Stimulated activated CD4-positive, alpha-beta T cell treated with anti-CD3 and anti-CD28 coated beads, Interleukin-12 subunit alpha, Interleukin-12 subunit beta, amount 100 ng/mL, for 48 hours (primary cell): ENCODE data around the gene SERTAD3.
"Not testable (repeated sequence)": the region's sequence is repeated elsewhere in the genome, so short reads cannot be mapped to it uniquely, and the experiment has no call there.

Source experiments
- DNase-seq, 3 donors: peaks; one replicate each; pipeline ENCODE4 v3.0.0-alpha.2; 2020; ENCODE audit warnings: low read depth in 2 of 3, low spot score in 1 of 3

Gene SERTAD3

DNA sequence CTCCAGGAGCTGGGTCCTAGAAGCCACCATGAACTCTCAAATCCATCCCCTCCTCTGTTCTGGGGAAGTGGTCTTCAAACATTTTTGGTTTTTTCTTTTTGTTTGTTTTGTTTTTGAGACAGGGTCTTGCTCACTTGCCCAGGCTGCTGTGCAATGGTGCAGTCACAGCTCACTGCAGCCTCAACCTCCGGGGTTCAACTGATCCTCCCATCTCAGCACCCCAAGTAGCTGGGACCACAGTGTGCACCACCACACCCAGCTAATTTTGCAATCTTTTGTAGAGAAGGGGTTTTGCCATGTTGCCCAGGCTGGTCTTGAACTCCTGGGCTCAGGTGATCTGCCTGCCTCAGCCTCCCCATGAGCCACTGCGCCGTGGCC, 14.5 kb upstream of the SERTAD3 start:
- no peak for DNase-seq

DNA sequence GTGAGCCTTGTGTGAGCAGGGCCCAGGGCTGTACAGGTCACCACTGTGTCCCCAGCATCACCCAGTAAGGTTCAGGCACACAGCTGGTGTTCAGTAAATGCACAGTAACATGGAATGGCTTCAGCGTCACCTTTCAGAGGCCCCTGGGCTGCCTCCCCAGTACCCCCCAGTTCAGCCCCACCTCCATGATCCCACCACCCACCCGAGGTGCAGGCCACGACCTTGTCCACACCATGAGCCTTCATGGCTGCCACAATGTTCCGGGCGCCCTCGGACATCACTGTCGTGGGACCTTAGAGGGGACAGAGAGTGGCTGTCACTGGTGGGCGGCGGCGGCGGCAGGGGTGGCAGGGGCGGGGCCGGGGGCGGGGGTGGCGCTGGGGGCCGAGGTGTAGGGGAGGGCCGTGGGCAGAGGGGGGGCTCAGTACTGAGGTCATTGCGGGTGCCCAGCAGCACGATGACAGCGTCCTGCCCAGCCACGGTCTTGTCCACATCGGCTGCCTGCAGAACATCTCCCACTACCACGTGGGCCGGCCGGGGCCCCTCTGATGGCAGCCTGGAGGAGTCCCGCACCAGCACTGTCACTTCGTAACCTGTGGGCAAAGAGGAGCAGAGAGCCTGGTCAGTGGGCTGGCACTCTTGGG, 13.9 kb upstream of the SERTAD3 start:
- no peak for DNase-seq

DNA sequence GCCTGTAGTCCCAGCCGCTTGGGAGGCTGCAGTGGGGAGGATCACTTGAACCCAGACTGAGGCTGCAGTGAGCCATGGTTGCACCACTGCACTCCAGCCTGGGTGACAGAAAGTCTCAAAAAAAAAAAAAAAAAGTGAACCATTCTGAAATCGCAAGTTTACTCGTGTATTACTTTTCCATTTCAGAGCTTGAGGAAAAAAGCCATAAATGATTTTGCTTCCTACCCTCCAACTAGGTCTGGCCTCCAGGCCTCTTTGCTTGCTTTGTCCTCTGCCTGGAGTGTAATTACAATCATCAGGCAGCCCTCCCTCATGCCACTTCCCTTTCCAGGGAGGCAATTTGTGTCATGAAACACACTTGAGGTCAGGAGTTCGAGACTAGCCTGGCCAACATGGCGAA, 12.9 kb upstream of the SERTAD3 start:
- DNase-seq: no peak

DNA sequence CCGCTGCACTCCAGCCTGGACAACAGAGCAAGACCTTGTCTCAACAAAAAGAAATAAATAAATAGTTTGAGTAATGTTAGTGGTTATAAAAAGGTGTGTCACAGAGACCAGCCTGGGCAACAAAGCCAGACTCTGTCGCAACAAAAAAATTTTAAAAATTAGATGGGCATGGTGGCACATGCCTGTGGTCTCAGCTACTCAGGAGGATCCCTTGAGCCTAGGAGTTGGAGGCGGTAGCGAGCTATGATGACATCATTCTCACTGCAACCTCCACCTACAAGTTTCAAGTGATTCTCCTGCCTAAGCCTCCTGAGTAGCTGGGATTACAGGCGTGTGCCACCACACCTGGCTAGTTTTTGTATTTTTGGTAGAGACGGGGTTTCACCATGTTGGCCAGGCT, 9.8 kb upstream of the SERTAD3 start:
- DNase-seq: not testable (repeated sequence)

DNA sequence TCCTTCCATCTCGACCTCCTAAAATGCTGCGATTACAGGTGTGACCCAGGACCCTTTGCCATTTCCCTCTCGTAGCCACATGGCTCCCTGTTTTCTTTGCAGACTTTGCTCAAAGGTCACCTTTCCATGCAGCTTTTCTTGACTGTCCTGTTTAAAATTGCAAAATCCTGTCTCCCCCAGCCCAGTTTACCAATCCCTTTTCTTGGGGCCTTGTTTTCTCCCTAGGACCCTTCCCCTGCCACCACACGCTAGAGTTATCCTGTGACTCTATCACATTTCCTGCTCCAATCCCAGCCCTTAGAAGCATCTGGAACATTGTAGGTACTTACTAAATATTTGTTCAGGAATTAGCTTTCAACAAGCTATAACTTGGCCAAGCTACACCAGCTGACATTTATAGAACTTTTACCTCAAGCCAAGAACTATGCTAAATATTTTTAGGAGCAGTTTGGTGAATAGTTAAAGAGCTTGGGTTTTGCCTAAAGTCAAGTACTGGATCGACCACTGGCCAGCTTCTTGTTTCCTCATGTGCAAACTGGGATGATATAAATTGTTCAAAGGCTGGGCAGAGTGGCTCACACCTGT, 9.1 kb upstream of the SERTAD3 start:
- DNase-seq: no peak

DNA sequence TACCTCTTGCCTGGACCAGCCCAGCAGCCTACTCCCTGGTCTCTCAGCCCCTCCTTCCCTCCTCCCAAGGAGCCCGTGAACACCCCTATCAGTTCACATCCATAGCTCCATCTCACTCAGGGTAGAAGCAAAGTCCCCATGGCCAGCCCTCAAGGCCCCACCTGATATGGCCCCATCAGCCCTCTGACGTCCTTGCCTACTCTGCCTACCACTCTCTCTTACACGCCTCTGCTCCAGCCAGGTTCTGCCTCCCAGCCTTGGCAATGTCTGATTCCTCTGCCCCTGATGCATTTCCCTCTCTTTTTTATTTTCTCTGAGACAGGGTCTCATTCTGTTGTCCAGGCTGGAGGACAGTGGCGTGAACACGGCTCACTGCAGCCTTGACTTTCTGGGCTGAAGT, 7.9 kb upstream of the SERTAD3 start:
- no peak for DNase-seq

DNA sequence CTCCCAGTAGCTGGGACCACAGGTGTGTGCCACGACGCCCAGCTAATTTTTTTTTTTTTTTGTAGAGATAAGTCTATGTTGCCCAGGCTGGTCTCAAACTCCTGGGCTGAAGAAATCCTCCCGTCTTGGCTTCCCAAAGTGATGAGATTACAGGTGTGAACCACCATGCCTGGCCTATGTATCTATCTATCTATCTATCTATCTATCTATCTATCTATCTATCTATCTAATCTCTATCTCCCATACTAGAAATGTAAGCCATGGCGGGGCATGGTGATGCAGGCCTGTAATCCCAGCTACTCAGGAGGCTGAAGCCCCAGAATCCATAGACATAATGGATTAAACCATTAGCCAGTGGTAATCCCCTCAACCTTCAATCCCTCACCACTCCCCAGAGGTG, 6.5 kb upstream of the SERTAD3 start:
- DNase-seq: no peak

DNA sequence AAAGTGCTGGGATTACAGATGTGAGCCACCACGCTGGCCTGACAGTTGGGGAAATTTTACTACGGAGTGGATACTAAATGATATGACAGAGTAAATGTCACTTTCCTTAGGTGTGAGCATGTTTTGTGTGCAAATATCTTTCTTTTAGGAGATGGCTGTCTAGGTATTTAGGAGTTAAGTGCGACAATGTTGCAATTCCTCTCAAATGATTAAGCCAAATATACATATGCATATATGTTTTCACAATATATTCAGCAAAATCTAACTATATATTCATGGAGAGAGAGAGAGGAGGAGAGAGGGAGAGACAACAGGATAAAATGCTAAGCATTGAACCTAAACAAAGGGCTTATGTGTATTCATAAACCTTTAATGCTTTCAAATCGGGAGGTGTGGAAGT, 5.4 kb upstream of the SERTAD3 start:
- DNase-seq: no peak

DNA sequence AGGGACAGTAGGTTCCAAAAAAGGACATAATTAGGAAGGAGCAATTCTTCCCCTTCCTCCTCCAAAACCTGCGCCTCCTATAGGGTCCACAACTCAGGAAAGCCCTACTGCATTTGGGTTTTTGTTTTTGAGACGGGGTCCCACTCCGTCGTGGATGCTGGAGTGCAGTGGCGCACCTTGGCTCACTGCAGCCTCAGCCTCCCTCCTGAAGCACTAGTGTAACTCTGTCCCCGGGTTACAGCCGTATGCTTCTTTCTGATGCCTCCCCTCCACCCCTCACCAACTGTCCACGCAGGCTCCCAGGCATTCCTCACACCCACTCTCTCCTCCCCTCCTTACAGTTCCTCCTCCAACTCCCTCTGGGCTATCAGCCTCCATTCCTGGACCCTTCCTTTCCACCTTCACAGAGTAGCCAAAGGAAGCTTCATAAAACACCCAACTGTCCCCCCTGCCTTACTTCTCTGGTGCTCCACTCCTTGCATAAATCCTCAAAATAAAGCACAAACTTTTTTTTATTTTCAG, 2.2 kb upstream of the SERTAD3 start:
- DNase-seq: no peak

DNA sequence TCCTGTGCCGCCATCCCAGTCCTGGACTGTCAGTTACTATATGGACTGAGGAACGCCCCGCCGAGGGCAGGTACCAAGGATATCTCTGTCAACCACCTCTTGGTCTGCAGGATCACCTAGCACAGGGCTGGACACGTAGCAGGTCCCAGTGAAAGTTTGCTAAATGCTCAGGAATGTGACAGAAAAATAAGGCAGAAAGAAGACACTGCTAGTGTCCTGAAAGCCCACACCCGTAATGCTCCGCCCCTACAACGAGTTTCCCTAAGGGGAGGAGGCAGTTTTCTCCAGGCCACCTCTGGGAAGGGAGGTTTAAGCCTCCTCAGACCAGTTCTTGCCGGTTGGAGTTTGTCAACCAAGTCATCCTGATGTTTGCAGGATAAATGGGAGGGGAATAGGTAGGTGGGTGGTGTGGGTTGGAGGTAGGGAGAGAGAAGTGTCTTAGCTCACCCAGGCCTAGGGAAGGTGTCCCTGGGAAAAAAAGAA, 1.7 kb upstream of the SERTAD3 start:
- no peak for DNase-seq

DNA sequence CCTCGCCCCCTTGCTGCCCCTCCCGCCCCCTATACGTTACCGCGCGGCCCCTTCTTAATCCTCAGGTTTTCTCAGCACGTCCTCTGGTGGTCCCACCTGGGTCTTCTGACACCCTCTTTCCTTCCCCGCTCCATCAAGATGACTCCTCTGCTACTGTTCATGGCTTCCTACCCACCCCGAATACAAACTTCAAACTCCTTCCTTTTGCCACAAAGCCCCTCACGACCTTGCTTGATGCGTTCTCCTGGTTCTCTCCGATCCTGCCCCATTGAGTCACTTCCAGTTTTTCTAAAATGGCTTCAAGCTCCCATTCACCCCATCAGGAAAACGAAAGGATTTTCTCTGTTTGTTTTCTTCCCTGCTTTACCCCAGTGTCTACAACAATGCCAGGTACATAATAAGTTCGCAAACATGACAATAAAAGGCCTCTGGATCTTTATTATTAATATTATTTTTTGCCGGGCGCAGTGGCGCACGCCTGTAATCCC, 734 bp upstream of the SERTAD3 start:
- no peak for DNase-seq

DNA sequence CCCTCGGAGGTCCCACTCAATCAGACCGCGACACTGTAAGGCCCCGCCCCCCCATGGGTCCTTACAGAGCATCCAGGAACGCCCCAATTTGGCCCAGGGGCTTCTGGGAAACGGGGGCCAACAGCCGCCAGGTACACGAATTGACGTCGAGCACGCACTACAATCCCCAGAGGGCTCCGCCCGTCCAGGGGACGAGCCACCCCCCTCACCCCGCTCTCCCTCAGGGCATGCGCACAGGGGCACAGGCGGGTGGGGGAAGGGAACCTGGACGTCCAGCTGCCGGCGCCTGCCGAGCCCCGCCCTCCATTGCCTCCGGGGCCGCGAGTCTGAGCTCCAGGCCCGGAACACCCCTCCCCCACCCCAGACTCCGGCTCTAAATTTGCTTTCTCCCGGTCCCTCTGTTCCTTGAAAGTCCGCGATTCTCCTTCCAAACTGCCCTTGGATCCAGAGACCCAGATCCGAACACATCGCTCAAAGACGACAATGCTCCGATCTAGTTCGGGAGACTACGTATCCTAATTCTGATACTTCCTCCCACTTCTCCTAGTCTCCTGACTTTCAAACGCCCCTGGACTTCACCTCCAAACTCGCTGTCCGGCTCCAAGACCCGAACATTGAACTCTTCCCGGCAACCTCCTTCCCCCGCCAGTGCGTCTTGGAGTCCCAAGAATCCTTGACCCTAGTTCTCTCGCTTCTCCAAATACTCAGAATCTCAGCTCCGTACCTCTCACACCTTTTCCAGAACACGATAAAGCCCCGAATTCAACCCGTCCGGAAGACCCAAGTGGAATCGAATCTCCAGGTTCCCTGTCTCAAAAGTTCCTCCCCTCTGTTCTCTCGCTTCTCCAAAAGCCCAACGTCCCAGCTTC, 770 bp downstream of the SERTAD3 start:
- DNase-seq: peak; percentile 96 to 99 (median 99)

DNA sequence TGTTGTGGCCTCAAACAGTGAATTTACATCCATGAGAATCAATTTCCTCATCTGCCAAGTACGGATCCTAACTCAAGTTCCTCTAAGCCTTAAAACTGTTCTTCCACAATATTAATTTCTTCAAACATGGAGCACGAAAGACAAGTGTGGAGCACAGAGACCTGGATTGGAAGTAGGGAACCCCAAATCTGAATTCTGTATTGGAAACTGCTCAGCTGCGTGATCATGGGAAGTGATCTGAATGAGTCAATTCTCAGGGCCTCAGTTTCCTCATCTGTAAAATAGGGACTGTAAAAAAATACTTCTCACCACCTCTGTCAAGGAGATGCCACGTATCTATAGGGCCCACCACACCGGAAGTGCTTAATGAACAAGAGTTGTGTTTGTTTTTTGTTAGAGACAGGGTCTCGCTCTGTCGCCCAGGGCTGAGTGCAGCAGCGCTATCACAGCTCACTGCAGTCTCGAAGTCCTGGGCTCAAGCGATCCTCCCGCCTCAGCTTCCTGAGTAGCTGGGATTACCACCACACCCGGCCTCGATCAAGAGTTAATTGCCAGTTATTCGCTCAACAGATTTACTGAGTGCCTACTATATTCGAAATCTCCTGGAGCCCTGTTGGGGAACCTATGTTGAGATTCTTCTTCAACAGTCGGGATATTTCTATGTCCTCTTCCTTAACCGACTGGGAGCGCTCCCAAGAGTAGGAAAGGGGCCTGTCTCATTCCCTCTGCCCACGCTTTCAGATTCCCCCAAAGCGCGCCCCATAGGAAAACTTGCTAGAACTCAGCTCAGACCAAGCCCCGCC, 1.6 kb downstream of the SERTAD3 start:
- DNase-seq: no peak

DNA sequence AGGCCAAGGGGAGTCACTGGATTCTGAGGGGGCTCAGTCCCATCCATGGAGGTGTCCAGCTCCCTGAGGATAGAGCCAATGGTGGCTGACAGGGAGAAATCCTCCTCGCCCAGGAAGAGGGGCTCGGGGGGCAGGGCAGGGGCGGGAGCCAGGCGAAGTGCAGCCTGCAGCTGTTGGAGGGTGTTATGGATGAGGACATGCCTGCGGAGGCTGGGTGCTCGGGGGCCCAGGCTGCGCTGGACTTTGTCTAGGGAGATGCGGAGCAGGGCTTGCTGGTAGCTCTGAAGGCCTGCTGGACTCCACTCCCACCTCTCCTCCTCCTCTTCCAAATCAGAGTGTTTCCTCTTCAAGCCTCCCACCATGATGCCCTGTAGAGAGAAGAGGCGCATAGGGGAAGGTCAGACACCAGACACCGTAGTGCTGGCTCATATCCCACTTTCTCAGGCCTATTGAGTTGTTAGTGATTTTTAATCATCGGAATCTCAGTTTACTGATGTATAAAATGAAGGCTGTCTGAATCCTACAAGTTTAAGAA, 2.3 kb downstream of the SERTAD3 start:
- no peak for DNase-seq

DNA sequence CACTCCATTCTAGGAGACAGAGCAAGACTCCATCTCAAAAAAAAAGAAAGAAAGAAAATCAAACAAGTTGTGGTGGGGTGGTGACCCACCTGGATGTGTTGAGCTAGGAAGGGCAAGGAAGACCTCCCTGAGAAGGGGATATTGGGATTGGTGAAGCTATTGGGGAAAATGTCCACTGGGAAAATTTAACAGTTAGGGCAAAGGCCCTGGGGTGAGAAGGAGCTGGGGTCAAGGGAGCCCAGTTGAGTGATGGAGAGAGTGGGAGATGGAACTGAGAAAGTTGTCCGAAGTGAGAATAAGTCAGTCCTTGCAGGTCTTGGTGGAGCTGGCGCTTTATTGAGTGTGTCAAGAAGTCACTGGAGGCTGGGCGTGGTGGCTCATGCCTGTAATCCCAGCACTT, 5.9 kb downstream of the SERTAD3 start:
- no peak for DNase-seq

DNA sequence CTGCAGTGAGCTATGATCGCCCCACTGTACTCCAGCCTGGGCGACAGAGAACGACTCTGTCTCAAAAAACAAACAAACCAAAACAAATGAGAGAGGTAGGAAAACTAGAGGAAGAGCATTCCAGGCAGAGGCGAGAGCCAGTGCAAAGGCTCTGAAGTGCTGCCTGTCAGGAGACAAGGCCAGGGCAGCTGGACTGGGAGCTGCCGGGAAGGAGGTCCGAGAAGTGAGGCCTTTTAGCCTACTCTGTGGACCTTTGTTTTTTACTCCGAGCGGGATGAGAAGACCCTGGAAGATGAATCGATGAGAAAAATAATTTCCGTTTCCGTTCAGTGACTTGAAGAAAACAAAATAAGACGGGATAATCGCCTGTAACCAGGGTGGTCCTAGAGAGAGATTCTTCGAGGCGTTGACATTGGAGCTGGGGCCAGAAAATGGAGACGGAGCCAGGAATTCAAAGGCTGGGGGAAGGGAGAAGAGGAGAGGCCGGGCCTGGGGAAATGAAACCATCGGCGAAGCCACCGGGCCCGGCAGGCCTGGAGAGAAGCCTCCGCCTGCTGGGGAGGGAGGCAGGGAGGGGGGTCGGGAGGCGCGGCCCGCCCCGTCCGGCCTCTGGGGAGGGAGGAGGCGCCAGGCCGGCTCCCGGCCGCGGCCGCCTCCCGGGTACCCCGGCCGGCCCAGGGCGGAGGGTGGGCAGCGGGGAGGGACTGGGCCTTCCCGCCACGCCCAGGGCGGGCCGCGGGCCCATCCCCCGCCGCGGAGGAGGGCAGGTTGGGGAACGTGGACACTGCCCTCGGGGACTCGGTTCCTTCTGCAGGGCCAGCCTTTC, 10.5 kb downstream of the SERTAD3 start:
- peak in 2 of 3 donors; percentile 32 to 43 for DNase-seq

DNA sequence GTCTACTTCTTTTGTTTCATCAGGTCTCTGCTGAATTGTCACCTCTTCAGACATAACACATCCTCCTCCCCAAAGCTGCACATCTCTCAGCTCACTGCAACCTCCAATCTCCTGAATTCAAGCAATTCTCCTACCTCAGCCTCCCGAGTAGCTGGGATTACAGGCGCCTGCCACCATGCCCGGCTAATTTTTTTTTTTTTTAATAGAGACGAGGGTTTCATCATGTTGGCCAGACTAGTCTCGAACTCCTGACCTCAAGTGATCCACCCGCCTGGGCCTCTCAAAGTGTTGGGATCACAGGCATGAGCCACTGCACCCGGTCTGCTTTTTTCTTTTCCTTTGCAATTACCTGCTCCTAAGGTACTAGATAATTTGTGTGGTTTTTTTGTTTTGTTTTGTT, 11.4 kb downstream of the SERTAD3 start:
- DNase-seq: not testable (repeated sequence)

DNA sequence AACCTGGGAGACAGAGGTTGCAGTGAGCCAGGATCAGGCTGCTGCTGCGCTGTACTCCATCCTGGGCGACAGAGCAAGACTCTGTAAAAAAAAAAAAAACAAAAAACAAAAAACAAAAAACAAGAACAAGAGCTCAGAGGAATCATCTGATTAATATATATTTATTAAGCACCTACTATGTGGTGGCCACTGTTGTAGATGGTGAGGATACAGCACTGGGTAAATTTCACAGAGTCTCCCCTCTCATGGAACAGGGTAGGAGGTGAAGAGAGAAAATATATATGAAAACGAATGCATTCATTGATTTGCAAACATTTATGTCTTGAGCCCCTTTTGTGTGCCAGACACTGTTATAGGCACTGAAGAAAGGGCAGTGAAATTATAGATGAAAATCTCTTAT, 12.4 kb downstream of the SERTAD3 start:
- no peak for DNase-seq

DNA sequence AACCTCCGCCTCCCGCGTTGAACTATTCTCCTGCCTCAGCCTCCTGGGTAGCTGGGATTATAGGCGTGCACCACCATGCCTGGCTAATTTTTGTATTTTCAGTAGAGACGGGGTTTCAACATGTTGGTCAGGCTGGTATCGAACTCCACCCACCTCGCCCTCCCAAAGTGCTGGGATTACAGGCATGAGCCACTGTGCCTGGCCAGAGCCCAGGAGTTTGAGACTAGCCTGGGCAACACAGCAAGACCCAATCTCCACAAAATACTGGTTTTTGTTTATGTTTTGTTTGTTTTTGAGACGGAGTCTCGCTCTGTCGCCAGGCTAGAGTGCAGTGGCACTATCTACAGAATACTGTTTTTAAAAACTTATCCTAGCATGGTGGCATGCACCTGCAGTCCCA, 13.9 kb downstream of the SERTAD3 start:
- not testable (repeated sequence) for DNase-seq

DNA sequence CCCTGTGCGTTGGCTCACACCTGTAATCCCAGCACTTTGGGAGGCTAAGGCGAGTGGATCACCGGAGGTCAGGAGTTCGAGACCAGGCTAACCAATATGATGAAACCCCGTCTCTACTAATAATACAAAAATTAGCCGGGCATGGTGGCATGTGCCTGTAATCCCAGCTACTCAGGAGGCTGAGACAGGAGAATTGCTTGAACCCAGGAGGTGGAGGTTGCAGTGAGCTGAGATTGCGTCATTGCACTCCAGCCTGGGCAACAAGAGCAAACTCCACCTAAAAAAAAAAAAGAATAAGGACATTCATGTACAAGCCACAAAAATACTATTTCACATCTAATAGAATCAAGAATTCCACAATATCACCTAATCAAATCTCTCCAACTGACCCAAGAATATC, 15.9 kb downstream of the SERTAD3 start:
- not testable (repeated sequence) for DNase-seq
